ENCODE measurements around the gene CEACAM3. TPM values are rescaled to one million over a fixed set of nuclear protein-coding genes. Genes with fewer than 3 reads are reported as not detected.
"Not testable (repeated sequence)": the region's sequence is repeated elsewhere in the genome, so short reads cannot be mapped to it uniquely, and the experiment has no call there.

The CEACAM3 gene
- not detected for total RNA-seq
- under 1 TPM in 1 of 2 donors, not detected in 1; 0.62 TPM for polyA plus RNA-seq
- long read RNA-seq, donor 1: 0 reads
- long read RNA-seq, donor 2: 0 reads
- long read RNA-seq, donor 3: 0 reads

- intact Hi-C loops (cut with DNase I): no loop called here
- Histone ChIP-seq H3K27me3 (no peaks in the 10 kb centered on the region), H3K4me1 (ENCODE audit: insufficient read depth) (no peaks in the 10 kb centered on the region), H3K36me3 (no peaks in the 10 kb centered on the region), H3K4me3 (no peak within 1 kb of the TSS), H3K27ac (no peak within 1 kb of the TSS), H3K9me3 (no peaks in the 10 kb centered on the region)
- DNase-seq: no peak
- TF ChIP-seq, protein P1, sequence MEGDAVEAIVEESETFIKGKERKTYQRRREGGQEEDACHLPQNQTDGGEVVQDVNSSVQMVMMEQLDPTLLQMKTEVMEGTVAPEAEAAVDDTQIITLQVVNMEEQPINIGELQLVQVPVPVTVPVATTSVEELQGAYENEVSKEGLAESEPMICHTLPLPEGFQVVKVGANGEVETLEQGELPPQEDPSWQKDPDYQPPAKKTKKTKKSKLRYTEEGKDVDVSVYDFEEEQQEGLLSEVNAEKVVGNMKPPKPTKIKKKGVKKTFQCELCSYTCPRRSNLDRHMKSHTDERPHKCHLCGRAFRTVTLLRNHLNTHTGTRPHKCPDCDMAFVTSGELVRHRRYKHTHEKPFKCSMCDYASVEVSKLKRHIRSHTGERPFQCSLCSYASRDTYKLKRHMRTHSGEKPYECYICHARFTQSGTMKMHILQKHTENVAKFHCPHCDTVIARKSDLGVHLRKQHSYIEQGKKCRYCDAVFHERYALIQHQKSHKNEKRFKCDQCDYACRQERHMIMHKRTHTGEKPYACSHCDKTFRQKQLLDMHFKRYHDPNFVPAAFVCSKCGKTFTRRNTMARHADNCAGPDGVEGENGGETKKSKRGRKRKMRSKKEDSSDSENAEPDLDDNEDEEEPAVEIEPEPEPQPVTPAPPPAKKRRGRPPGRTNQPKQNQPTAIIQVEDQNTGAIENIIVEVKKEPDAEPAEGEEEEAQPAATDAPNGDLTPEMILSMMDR (IDR thresholded peaks at IDR 0.05): no peak
- no peak for TF ChIP-seq POLR2A (IDR thresholded peaks at IDR 0.05)
- TF ChIP-seq EP300 (IDR thresholded peaks at IDR 0.05): no peak
These were observed at the start of gene CEACAM3 for GRCh38 chr19:41796362-41796761. CEACAM3 (plus strand) TSS chr19:41796587; CDS start chr19:41796678, 91 bp downstream.

- intact Hi-C loops (cut with DNase I): no loop called here
- DNase-seq: no peak
- TF ChIP-seq, protein P1 (IDR thresholded peaks at IDR 0.05): no peak
These were observed 49.7 kb upstream of the CEACAM3 start for GRCh38 chr19:41746593-41747227.

DNA sequence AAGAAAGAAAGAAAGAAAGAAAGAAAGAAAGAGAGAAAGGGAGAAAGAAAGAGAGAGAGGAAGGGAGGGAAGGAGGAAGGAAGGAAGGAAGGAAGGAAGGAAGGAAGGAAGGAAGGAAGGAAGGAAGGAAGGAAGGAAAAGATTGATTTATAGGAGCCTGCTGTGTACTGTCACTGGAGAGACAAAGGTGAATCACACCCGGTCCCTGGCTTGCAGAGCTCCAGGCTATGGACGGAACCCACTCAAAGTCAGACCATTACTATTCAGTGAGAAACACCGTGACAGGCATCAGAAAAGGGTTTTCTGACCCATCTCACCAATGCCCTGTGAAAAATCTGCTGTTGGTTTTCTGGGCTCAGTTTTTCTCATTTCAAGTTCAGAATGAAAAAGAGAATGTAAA is 48.4 kb upstream of the CEACAM3 start:
- Histone ChIP-seq H3K4me1 (ENCODE audit: insufficient read depth) (no peaks in the 10 kb centered on the region), H3K27ac (no peak overlapping the region), H3K27me3 (no peaks in the 10 kb centered on the region), H3K36me3 (no peaks in the 10 kb centered on the region), H3K9me3 (no peaks in the 10 kb centered on the region), H3K4me3 (no peak overlapping the region)
- no peak for DNase-seq
- TF ChIP-seq POLR2A (IDR thresholded peaks at IDR 0.05): no peak
- TF ChIP-seq, protein P1 (IDR thresholded peaks at IDR 0.05): no peak
- TF ChIP-seq EP300 (IDR thresholded peaks at IDR 0.05): no peak
- intact Hi-C loops (cut with DNase I): no loop called here
- 41 to 58% (median 49%) methylated on average over 3 of the region's 3 CpGs for WGBS, 3 donors

More at GRCh38 chr19:41746593-41747227, 49.7 kb upstream of the CEACAM3 start:
- H3K4me1 ChIP-seq (ENCODE audit: insufficient read depth): no peaks in the 10 kb centered on the region
- no peaks in the 10 kb centered on the region for H3K9me3 ChIP-seq
- WGBS, 3 donors: 17 to 19% (median 18%) methylated on average over 11 of the region's 11 CpGs
- no peaks in the 10 kb centered on the region for H3K36me3 ChIP-seq
- no peaks in the 10 kb centered on the region for H3K27me3 ChIP-seq
- H3K27ac ChIP-seq: no peak overlapping the region
- H3K4me3 ChIP-seq: no peak overlapping the region

DNA sequence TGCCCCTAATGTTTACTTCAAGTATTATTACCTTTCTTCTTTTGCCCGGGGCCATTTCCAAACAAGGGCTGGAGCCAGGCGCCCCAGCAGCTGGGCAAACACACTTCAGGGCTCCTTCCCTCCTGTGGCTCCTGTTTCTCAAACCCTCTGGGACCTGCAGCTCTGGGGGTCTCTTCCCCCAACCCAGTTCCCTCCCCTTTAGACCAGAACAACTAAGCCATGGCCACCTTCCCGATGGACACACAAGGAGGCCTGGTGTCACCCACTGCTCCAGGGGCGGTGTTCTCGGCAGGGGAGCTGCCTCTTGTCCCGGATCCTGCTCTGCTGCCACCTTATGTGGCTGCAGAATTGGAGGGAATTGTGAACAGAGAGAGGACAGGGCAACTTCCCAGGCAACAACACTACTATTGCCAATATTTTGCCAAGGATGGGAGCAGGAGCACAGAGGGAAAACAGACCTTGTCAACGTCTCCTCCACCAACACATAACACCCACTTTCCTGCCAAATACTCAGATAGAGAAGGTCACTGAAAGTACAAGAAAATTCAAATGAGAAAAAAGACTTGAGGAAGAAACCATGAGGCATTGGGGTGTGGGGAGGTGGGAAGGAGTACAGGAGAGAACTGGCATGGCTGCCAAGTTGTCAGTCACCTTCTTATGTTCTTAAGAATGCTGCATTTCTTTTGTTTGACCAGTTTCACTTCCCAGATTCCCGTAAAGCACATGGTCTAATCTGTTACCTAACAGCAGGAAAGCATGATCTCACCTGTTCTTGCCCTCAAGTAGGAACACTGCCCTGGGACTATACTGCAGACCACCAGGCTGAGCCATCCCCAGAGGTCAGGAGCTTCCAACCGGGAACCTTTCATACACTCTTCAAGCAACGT is 45.9 kb upstream of the CEACAM3 start:
- 42 to 57% (median 56%) methylated on average over 5 to 8 of the region's 10 CpGs for WGBS, 3 donors
- H3K27me3 ChIP-seq; H3K36me3 ChIP-seq; H3K27ac ChIP-seq; H3K4me1 ChIP-seq (ENCODE audit: insufficient read depth); intact Hi-C loops (cut with DNase I); DNase-seq; H3K9me3 ChIP-seq; H3K4me3 ChIP-seq: not testable (repeated sequence)

DNA sequence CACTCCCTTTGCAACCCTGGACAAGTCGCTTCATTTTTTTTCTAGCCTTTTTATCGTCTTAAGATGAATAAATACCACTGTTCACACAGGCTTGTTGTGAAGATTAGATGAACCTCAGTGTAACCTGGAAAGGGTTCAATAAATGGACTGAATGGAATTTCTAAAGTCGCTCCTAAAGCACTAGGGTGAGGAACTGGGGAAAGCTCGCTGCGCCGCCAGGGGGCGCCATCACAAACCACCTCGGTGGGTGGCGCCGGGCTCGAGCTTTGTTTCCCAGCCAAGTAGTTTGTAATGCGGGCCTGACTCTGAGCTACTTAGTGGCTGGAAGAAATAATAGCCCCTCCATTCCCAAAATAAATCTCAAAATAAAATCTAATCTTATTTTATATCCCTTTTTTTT is 43.2 kb upstream of the CEACAM3 start:
- Histone ChIP-seq H3K27ac (no peak overlapping the region), H3K9me3 (no peaks in the 10 kb centered on the region), H3K36me3 (no peaks in the 10 kb centered on the region), H3K4me3 (no peak overlapping the region), H3K4me1 (ENCODE audit: insufficient read depth) (no peaks in the 10 kb centered on the region), H3K27me3 (no peaks in the 10 kb centered on the region)
- intact Hi-C loops (cut with DNase I): no loop called here
- TF ChIP-seq POLR2A (IDR thresholded peaks at IDR 0.05): no peak
- no peak for TF ChIP-seq EP300 (IDR thresholded peaks at IDR 0.05)
- TF ChIP-seq, protein P1 (IDR thresholded peaks at IDR 0.05): no peak
- WGBS, 3 donors: 5 to 11% (median 7%) methylated on average over 12 of the region's 12 CpGs
- no peak for DNase-seq

All from ovary (tissue), 10 donors.